Kidney (tissue), 14 donors: ENCODE data around the gene GBE1. TPM values are rescaled to one million over a fixed set of nuclear protein-coding genes. Genes with fewer than 3 reads are reported as not detected.

Experiments
- DNase-seq, 5 donors: peaks; one replicate each; pipeline ENCODE4 v3.0.0-alpha.2; 2013 to 2020
- FAIRE-seq: peaks from 2 replicates; lab custom pipeline; 2012; peaks lifted over from hg19 to GRCh38; lab: Jason Lieb, UNC
- H3K27ac ChIP-seq, 2 donors: one replicate each; pipeline ENCODE4 v1.7.0; 2013; ENCODE audit warnings: low read depth in 2 of 2, low read length in 2 of 2, inconsistent platforms in 1 of 2
- H3K27me3 ChIP-seq: one replicate; pipeline ENCODE4 v1.7.1; 2013; ENCODE audit warnings: low read length, inconsistent platforms; ENCODE audit not compliant: control insufficient read depth, insufficient read depth
- H3K36me3 ChIP-seq, 3 donors: one replicate each; pipeline versions ENCODE4 v1.7.0 to v1.7.1; 2013; ENCODE audit warnings: low read length in 3 of 3, control low read depth in 1 of 3, inconsistent platforms in 1 of 3; ENCODE audit not compliant: insufficient read depth in 3 of 3, control insufficient read depth in 2 of 3
- H3K4me1 ChIP-seq, 3 donors: one replicate each; pipeline versions ENCODE4 v1.7.0 to v1.7.1; 2013; ENCODE audit warnings: low read length in 3 of 3, inconsistent platforms in 1 of 3, low read depth in 1 of 3; ENCODE audit not compliant: control insufficient read depth in 2 of 3, insufficient read depth in 2 of 3
- H3K4me3 ChIP-seq, 3 donors: one replicate each; pipeline versions ENCODE4 v1.7.0 to v1.8.1; 2013; ENCODE audit warnings: low read length in 3 of 3, control low read depth in 1 of 3, inconsistent platforms in 1 of 3
- H3K9ac ChIP-seq, 3 donors: one replicate each; pipeline versions ENCODE4 v1.7.0 to v1.7.1; 2013; ENCODE audit warnings: low read length in 3 of 3, control low read depth in 1 of 3, inconsistent platforms in 1 of 3
- H3K9me3 ChIP-seq, 3 donors: one replicate each; pipeline versions ENCODE4 v1.7.0 to v1.7.1; 2013; ENCODE audit warnings: low read length in 3 of 3, control low read depth in 1 of 3, inconsistent platforms in 1 of 3; ENCODE audit not compliant: control insufficient read depth in 2 of 3, insufficient read depth in 1 of 3
- CTCF ChIP-seq: IDR thresholded peaks from 3 replicates; pipeline ENCODE4 v1.5.1; 2012; ENCODE audit warnings: mild to moderate bottlenecking, moderate library complexity, borderline replicate concordance; ENCODE audit not compliant: insufficient read depth; ENCODE audit errors: extremely low read depth
- intact Hi-C: fragments of 100-400 bp; cut with DNase I; formaldehyde crosslinking; loops from one replicate; pipeline ENCODE4 v1.11.1; 2022
- polyA plus RNA-seq: library from polyadenylated mRNA; stranded (reverse); fragments of 350-450 nt; fragmentation: Illumina TruSeq; extraction: RNeasy Lipid Tissue Mini Kit (QIAGEN cat#74804); gene quantifications from one replicate; pipeline ENCODE4 v1.2.3, GENCODE V29; 2014; ENCODE audit warnings: low read depth, low replicate concordance; ENCODE audit not compliant: insufficient read depth
- total RNA-seq: library from RNA; stranded (reverse); fragmentation: NEBNext Ultra II Directional; extraction: Animal tissue kit (Norgen Biotek cat#: 25700); gene quantifications from one replicate; pipeline ENCODE4 v1.2.1, GENCODE V29; 2021
- donor health status: control.
- donor health status: control.
- donor health status: control.
- donor health status: control.
- donor health status: control.
- donor health status: DM: yes; HTN: yes; CAD: no.
- donor health status: Normal renal cell carcinoma (clear cell type).

GBE1 gene
- total and polyA plus RNA-seq, 2 donors from 2014 or later = 29.3 to 36.2 TPM

- Histone ChIP-seq H3K36me3 (peaks cover 0 to 2% (median 0%) of the 10 kb centered on the region in 3 donors), H3K4me1 (no peaks in the 10 kb centered on the region), H3K4me3 (no peak overlapping the region), H3K9ac (no peak overlapping the region), H3K27ac (no peak overlapping the region), H3K27me3 (no peaks in the 10 kb centered on the region), H3K9me3 (no peaks in the 10 kb centered on the region)
- TF ChIP-seq CTCF = no peak
- FAIRE-seq (no peak), DNase-seq (no peak)
- intact Hi-C loops = no loop called here
Observed at GRCh38 chr3:81585937-81586336, 175.5 kb downstream of the GBE1 start.

- DNase-seq (no peak), FAIRE-seq (no peak)
- H3K27me3 ChIP-seq = no peaks in the 10 kb centered on the region
- no peaks in the 10 kb centered on the region for H3K9me3 ChIP-seq
- intact Hi-C loops = no loop called here
- no peaks in the 10 kb centered on the region for H3K4me1 ChIP-seq
- H3K27ac ChIP-seq = no peak overlapping the region
- no peak overlapping the region for H3K4me3 ChIP-seq
- H3K9ac ChIP-seq = no peak overlapping the region
- peaks cover 0 to 2% (median 0%) of the 10 kb centered on the region in 3 donors for H3K36me3 ChIP-seq
- no peak for TF ChIP-seq CTCF
Observed at GRCh38 chr3:81585056-81585455, 176.4 kb downstream of the GBE1 start.

- peak; percentile 64 for TF ChIP-seq CTCF
- no peak for FAIRE-seq
- Histone ChIP-seq H3K9ac (no peak overlapping the region), H3K9me3 (no peaks in the 10 kb centered on the region), H3K4me1 (no peaks in the 10 kb centered on the region), H3K36me3 (peaks cover 0 to 2% (median 0%) of the 10 kb centered on the region in 3 donors), H3K4me3 (no peak overlapping the region), H3K27ac (no peak overlapping the region), H3K27me3 (no peaks in the 10 kb centered on the region)
- intact Hi-C loops = no loop called here
- DNase-seq = peak in 3 of 5 donors; percentile 12 to 43 (median 13)
Observed at GRCh38 chr3:81581966-81582599, 179.4 kb downstream of the GBE1 start.
